ENCODE results near the gene CYP2J2.
"Not testable (repeated sequence)": the region's sequence is repeated elsewhere in the genome, so short reads cannot be mapped to it uniquely, and the experiment has no call there.

The CYP2J2 gene

DNA sequence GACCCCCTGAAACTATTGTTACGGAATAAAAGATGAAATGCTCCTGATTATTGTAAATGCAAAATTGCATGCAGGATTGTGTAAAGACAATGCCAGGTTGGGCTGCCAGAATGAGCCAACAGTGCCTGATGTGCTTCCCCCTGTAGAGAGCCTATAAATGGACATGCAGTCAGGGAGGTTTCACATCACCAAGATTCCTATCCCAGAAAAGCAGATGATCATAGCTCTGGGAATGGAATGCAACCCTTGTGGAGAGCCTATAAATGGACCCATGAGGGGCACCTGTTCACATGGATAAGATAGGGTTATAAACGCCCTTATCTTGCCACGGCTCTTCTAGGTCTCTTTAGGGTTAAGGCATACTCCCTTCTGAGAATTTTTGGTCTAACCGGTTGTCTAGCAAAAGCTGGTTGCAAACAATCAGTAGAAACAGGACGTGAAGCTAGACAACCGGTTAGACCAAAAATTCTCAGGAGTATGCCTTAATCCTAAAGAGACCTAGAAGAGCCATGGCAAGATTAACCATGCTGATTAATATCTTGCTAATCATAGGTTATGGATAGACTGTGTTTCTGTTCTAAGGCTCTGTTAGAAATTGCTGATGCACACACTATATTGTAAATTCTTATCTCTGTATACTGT is 5.2 kb downstream of the CYP2J2 start:
- in situ Hi-C loops (cut with MboI; ENCODE audit: low sequenced_read_pairs) = not testable (repeated sequence)

DNA sequence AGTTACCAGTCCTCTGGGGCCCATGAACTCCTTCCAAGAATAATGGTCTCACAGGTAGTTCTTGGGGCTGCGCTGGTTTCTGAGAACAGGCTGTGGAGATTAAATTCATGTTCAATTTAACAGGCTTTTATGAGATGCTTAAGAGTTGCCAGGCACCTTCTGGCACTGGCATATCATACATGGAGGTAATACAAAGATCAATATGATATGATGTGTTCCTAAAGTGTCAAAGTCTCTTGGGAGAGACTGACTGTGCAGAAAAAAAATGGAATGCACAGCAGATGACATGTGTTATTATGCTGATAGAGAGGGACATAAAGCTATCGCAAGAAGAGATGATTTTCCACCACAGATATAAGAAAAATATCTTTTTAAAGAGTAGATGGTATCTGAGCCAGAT is 6.8 kb downstream of the CYP2J2 start:
- in situ Hi-C loops (cut with MboI; ENCODE audit: low sequenced_read_pairs) = no loop called here

DNA sequence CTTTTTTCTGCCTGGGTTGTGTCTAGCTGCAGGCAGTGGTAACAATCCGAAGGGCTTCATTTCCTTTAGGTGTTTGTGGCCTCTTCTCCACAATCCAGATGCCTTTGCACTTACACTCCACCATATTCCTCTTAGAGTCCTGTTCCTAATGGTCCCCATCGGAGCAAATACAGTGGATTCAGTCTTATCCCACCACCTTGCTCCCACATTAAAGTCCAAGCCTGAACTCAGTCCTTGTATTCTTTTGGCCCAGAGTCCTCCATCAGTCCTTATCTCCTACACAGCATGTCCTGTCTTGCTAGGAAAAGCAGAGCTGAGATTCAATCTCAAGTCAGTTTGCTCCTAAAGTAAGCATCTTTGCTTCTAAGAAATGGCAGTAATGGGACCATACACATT is 8.8 kb downstream of the CYP2J2 start:
- in situ Hi-C loops (cut with MboI; ENCODE audit: low sequenced_read_pairs) = no loop called here

DNA sequence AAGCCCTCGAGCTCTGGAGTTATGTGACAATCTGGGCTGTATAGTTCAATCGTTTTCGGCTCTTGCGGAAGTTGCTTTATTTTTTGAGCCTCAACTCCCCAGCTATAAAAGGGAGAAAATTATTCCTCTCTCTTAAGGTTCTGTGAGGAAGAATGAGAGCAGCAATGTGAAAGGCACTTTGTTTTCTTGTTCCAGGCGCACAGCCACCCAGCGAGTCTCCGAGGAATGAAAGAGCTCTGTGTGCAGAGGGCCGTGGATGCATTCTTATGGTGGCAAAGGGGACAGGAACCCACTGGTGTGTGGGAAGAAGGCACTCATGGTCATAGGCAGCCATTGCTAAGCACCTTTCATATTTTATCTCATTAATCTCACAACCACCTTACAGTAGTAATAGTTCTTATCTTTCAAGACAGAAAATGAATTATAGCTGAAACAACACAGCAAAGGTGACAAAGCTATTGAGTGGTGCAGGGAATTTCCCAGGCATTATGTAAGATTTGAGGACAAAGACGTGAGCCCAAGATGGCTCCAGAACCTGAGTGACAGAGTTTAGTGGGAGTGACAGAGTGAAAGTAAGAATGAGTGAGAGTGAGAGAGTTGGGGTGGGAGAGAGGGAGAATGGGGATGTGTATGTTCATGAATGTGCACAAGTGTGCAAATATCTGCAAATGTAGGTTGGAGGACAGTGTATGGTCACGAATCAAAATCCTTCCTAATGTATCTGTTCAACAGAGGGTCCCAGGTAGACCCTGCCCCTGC is 9.4 kb downstream of the CYP2J2 start:
- in situ Hi-C loops (cut with MboI; ENCODE audit: low sequenced_read_pairs) = no loop called here

DNA sequence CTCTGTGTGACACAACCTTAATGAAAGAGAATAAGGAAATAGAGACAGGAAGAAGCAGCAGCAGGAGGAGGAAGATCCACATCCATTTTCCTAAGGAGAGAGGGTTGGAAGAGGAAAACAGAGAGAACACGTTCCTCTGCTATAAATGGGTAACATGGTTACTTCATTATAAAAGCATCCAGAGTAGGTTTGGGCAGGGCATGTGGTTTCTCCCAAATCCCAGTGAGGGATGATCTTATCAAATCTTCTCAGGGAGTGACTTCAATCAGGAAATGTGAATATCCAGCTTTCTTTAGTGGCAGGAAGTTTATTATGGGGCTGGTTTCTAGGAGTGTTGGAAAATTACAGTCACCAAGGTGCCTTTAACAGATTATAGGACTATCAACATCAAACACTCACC is 11.1 kb downstream of the CYP2J2 start:
- in situ Hi-C loops (cut with MboI; ENCODE audit: low sequenced_read_pairs) = no loop called here

DNA sequence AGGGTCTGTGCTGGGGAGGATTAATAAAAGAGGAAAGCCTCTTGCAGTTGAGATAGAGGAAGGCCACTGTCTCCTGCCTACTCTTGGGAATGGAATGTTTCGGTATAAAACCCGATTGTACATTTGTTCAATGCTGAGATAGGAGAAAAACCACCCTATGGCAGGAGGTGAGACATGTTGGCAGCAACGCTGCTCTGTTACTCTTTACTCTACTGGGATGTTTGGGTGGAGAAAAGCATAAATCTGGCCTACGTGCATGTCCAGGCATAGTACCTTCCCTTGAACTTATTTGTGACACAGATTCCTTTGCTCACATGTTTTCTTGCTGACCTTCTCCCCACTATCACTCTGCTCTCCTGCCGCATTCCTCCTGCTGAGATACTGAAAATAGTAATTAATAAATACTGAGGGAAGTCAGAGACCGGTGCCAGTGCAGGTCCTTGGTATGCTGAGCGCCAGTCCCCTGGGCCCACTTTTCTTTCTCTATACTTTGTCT is 11.7 kb downstream of the CYP2J2 start:
- in situ Hi-C loops (cut with MboI; ENCODE audit: low sequenced_read_pairs) = not testable (repeated sequence)

DNA sequence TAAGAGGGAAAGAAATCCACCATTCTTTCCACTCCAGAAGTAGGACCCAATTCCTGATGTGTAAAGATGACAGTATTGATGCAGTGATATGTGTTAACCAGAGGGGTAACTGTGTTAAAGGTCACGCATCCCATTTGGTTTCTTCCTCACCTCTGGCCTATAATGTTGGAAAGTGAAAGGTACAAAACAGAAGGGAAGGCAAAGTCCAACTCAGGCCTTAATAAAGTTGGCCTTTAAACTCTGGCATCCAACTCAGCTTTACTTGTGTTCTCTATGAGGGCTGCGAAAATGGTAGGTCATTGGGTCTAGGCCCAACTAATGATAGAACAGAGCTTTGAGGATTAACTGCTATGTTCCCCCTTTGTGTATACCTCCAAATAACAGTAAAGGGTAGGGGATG is 17.9 kb downstream of the CYP2J2 start:
- in situ Hi-C loops (cut with MboI; ENCODE audit: low sequenced_read_pairs) = no loop called here

DNA sequence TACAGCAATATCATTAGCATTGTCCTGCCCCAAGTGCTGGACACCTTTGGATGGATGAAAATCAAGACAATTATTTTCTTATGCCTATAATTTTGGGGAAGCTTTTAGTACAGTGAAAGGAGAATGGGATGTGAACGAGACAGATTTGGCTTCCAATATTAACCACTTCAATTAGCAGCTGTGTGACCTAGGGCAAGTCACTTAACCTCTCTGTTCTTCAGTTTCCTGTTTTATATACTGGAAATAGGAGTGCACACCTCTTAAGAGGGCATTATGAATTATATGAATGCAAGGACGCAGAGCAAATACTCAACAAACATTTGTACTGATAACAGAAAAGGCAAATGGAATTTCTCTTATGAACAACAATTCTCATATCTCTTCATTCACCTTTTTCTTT is 18.5 kb downstream of the CYP2J2 start:
- in situ Hi-C loops (cut with MboI; ENCODE audit: low sequenced_read_pairs) = no loop called here

DNA sequence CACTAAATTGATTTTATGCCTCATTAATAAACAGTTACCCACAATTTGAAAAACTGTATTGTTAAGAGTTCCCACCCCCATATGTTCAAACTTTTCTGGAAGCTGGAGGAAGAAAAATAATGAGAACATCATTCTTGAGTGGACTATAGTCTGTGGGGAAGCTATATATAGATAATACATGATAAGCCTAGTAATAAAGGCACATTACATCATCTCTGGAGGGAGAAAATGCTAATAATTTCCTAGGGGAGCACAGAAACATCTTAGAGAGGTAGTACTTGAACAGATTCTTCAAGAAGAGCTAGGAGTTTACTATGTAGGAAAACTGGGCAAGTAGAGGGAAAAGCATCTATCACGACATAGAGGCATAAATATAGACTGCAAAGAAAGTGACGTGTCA is 19.6 kb downstream of the CYP2J2 start:
- in situ Hi-C loops (cut with MboI; ENCODE audit: low sequenced_read_pairs) = no loop called here

DNA sequence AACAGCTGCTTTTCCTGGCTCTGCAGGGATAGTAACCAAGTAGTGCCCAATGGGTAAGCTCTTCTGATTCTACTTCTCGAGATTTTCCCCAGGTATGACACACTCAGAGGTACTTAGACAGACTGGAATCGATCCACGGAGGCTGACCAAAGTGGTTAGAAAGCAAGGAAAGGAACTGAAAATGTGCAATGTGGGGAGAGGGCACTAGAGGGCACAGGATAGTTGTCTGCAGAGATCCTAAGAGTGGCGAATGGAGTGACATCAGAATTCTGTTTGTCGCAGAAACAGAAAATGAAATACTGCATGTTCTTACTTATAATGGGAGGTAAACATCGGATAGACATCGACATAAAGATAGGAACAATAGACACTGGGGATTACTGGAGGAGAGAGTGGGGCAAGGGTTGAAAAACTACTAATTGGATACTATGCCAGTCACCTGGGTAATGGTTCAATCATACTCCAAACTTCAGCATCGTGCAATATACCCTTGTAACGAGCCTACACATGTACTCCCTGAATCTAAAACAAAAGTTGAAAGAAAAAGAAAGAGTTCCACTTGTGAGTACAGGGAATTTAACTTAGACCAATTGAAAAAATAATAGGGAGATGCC is 23.3 kb downstream of the CYP2J2 start:
- in situ Hi-C loops (cut with MboI; ENCODE audit: low sequenced_read_pairs) = no loop called here

DNA sequence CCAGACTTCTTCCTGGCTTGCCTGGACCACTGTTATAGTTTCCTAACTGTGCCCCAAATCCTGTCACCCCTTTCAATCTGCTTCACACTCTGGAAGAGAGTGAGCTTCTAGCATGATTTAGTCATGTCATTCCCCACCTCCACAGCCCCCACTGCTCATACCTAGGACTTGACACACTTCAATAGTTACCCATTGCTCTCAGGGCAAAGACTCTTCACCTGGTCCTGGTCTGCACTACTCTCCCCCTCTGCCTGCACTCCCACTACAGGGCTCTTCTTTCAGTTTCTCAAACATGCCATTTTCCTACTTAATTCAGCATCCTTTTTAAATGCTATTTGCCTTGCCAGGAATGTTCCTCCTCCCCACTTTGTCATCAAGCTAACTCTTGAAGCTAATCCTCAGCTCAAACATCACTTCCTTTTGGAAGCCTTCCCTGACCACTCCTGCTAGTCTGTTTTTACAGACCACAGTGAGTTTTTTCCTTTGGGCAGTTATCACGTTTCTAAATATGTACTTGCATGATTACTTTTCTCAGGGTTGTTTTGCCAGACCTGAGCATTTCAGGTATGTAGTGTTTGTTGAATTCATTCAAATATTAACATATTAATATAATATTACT is 24.7 kb downstream of the CYP2J2 start:
- in situ Hi-C loops (cut with MboI; ENCODE audit: low sequenced_read_pairs) = no loop called here

DNA sequence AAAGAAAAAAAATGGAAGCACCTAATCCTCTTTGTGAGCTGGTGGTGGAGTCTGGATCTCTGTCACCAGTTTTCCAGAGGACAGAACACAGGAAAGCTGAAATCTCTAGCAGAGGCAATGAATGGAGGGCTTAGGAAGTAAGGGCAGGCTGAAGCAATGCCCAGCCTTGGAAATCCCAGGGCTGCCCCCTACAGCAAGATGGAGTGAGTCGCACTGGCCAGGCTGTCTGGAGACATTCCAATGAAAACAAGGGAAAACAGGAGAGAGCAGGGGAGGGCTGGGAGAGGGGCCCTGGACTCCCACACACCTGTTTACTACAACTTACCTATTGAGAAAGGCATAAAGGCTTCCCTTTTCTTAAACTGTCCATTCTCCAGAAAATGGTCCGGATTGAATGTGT is 25.9 kb downstream of the CYP2J2 start:
- in situ Hi-C loops (cut with MboI; ENCODE audit: low sequenced_read_pairs) = no loop called here

DNA sequence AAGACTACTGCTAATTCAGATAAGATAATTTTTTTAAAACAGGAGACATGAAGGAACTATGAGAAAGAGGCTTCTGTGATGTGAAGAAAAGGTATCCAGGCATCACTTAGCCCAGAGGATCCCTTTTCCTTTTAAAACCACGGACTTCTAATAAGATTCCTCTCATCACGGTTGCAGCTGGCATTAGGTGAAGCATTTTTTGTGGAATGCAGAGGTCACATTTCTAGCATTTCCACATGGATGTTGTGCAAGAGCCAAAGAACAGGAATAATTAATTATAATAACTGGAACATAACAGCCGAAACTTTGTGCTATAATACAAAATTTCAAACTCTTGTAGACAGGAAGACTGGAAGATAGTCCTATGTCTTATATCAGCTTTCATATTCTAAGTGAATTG is 27.6 kb downstream of the CYP2J2 start:
- in situ Hi-C loops (cut with MboI; ENCODE audit: low sequenced_read_pairs) = no loop called here

DNA sequence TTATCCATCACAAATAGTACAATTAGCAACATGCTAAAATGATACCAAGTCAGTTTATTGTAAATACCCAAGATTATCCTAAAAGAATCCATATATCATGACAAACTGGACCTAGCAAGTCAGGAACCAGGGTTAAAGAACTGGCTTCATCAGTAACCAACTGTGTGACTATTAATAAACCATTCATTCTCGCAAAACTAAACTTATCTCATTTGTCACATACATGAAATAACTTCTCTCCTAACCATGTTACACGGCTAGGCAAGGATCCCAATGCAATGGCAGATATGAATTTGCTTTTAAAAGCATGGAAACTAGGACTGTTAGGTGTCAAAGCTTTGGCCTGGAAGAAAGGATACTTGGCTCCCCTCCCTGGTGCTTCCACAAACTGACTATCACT is 29.4 kb downstream of the CYP2J2 start:
- in situ Hi-C loops (cut with MboI; ENCODE audit: low sequenced_read_pairs) = no loop called here

DNA sequence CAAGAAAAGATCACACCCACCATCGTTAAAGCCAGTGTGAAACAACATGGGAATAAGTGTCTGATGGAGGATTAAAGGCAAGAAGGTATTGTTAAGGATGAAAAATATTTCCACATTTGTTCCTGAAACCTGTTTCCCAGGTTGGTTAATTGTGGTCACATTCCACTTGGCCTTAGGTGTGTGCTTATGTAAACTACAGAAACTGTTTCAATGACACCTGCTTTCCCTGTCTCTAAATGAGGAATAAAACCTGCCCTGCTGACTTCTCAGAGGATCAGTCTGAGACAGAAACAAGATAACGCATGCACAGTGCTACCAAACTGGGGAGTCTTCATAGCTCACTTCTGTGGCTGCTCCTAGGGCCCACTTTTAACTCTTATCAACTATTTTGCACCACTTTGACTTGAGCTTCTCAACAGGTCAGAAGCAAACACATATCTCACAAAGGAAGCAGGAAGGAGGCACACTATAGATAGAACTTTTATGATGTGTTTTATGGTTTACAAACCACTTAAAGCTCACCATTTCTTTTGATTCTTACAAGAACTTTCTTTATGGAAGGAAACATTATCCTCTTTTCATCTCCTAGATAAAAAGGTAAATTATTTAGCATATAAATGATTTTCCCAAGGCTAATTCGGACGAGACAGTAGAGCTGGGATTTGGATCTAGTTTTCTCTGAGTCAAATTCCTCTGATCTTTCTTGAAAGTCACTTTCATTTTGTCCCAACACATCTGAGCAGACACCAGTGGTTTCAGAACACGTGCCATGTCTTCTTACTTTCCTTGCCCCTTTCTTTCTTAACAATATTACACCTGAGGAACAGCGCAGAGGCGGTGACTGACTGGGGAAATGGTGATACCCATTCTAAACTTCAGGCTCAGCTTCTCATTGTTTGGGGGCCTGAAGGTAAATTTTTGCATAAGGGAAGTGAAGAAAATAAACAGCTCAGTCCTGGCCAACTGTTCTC is 33.4 kb downstream of the CYP2J2 start:
- in situ Hi-C loops (cut with MboI; ENCODE audit: low sequenced_read_pairs) = no loop called here

DNA sequence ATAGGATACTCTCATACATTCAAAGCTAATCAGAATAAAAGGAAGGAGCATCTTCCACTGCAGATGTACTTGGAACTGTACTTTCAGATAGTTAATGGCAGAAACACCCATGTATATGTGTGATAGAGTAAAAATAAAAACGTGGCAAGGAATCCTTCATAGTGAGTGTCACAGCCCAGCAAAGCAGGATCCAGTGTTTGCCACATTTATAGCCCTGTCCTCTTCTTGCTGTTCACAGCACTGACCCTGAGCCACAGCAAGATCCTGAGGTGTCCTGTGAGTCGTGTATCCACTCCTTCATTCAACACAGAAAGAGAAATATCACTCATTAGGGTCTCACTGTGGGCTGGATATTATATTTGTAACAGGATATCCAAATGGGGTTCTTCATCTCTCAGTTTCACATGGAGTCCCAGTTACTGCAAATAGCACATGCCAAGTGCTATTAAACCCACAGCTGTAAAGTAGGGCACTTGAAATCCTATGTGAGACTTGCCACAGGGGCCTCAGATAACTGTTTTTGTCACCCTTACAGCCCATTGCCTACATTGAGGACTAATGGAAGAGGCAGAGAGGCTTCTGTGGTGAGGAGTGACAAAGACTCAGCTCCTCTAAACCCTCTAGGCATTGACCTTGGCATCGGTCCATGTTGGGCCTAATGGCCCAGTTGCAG is 41.3 kb downstream of the CYP2J2 start:
- in situ Hi-C loops (cut with MboI; ENCODE audit: low sequenced_read_pairs) = no loop called here

DNA sequence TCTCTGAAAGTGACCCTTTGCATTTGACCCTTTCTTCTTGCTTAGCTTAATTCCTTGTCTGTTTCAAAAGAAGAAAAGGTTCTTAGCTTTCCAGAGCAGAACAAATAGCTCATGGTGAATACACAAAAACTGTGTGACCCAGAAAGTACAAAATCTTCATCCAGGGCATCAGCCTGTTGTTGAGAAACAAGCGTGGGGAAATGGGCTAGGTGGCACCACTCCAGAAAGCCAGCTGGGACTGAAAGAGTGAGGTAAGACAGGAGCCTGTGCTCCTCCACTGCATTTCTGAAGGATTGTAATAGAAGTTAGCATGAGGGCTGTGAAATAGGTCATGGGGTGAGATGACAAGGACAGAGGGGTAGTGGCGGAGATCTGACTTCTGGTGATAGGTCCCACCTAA is 45.8 kb downstream of the CYP2J2 start:
- in situ Hi-C loops (cut with MboI; ENCODE audit: low sequenced_read_pairs) = no loop called here

DNA sequence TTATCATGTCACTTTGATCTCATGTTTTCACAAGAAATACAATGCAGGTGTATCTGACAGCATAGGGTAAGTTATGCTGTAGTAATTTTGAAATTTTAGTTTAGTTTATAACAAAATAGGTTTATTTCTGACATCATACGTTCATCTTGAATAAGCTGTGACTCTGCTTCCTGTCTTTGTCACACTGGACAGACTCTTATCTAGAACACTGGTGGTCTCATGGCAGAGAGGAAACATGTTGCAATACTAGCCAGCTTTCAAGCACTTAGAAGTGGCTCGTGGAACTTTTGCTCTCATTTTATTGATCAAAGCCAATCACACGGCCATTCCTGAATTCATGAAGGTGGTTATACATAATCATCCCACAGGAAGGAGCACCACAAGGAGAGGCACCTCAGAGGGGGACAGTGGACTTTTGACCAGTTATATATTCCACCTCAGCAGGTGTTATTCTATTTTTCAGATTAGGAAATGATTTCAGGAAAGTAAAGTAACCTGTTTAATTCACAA is 46.5 kb downstream of the CYP2J2 start:
- in situ Hi-C loops (cut with MboI; ENCODE audit: low sequenced_read_pairs) = no loop called here

DNA sequence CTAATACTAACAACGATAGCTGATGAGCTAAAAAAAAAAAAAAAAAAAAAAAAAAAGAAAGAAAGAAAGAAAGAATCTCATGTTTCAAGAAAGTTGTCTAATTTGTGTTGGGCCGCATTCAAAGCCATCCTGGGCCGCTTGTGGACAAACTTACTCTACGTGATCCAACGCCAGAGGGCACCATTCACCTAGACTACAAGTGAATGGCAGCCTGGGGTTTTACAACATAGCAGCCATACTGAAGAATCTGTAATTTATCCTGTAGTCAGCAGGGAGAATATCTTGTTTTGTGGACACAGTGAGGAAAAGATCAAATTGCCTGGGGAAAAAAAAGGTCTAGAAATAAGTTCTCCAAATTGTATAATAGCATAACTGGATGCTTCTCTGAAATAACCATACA is 47.0 kb downstream of the CYP2J2 start:
- in situ Hi-C loops (cut with MboI; ENCODE audit: low sequenced_read_pairs) = no loop called here

DNA sequence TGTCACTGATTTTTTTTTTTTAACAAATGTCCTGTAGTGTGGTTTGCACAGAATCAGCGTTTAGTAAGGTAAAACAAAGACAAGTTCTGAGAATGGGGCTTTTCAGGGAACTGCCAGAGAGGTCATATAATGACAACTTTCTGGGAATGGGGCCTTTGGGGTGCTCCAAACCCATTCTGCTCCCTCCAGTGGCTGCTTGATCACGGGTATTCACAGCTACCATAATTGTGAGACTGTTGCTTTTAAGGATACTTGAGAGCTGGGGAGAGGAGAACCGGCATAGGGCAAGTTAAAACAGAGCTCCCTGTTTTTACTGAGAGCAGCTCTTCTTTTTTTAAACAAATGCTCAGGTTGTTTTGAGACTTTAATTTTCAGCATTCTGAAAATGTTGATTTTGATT is 48.2 kb downstream of the CYP2J2 start:
- in situ Hi-C loops (cut with MboI; ENCODE audit: low sequenced_read_pairs) = no loop called here
